Fibroblast of pulmonary artery (primary cell): ENCODE results near the gene ECE1.
A peak's percentile ranks its signal among the peaks of the same experiment; 100 is the strongest.
"Not testable (repeated sequence)": the region's sequence is repeated elsewhere in the genome, so short reads cannot be mapped to it uniquely, and the experiment has no call there.

Source experiments
- DNase-seq: peaks from one replicate; pipeline ENCODE4 v3.0.0-alpha.2; 2010; ENCODE audit warnings: low read depth
- H3K4me3 ChIP-seq: replicated peaks from 2 replicates; pipeline ENCODE4 v1.5.1; 2011; ENCODE audit warnings: low read depth, mild to moderate bottlenecking, control low read depth, low read length, moderate library complexity
- TF ChIP-seq, protein P1 (sequence below): IDR thresholded peaks from 2 replicates; pipeline ENCODE4 v1.5.1; 2011; ENCODE audit warnings: mild to moderate bottlenecking, control low read depth, low read length, inconsistent platforms; ENCODE audit errors: missing control alignments

Gene ECE1

DNA sequence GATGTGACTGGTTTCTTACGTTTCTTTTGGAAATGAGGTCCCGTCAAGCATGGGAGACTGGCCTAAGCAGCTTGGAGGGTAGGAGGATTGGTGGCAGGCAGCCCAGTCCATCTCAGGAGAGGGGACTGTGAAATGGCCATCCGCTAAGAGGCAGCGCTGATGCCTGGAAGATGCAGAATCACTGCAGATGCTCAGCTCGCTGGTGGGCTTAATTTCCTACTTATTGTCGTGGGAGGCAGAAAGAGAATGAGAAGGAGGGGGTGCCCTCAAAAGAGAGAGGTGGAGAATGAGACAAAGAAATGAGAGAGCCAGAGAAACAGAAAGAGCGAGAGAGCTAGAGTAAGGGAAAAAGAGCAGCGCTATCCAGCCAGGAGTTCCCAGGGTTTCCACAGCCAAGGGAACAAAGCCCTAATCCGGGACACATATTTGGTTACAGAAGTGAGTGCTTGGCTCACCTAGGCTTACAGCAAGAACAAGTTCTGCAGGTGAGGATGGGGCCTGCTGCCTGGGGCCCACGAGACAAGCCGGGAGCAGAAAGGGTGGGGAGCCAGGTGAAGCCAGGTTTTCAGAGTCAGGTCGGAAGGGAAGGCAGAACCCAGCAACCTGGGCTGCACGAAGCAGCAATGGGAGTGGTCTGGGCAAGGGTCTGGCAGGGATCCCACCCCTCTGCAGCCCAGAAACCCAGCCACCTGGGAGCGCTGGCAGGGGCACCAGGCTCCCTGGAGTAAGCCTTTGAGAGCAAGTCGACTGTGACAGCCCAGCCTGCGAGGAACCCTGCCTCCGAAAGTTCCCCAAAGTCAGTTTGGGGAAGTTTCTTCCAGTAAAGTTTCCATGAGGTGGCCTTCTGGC is 5.8 kb downstream of the ECE1 start:
- H3K4me3 ChIP-seq: no peak overlapping the region
- TF ChIP-seq, protein P1, sequence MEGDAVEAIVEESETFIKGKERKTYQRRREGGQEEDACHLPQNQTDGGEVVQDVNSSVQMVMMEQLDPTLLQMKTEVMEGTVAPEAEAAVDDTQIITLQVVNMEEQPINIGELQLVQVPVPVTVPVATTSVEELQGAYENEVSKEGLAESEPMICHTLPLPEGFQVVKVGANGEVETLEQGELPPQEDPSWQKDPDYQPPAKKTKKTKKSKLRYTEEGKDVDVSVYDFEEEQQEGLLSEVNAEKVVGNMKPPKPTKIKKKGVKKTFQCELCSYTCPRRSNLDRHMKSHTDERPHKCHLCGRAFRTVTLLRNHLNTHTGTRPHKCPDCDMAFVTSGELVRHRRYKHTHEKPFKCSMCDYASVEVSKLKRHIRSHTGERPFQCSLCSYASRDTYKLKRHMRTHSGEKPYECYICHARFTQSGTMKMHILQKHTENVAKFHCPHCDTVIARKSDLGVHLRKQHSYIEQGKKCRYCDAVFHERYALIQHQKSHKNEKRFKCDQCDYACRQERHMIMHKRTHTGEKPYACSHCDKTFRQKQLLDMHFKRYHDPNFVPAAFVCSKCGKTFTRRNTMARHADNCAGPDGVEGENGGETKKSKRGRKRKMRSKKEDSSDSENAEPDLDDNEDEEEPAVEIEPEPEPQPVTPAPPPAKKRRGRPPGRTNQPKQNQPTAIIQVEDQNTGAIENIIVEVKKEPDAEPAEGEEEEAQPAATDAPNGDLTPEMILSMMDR: no peak
- DNase-seq: no peak

DNA sequence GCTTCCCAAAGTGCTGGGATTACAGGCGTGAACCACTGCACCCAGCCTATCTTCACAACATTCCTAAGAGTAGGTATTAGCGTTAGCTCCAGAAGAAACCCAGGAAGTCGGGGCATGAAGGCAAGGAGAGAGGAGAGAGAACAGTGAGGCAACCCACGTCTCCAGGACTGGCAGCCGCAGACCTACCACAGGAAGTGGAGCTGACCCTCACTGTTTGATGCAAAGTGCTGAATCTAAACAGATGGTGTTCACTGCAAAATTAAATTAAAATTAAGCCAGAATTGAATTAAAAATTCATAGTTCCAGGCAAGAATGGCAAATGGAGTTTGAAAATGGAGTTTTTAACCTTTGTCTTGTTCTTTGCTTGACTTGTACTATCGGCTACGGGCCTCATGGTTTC is 6.7 kb downstream of the ECE1 start:
- no peak overlapping the region for H3K4me3 ChIP-seq
- no peak for DNase-seq
- TF ChIP-seq, protein P1: no peak

DNA sequence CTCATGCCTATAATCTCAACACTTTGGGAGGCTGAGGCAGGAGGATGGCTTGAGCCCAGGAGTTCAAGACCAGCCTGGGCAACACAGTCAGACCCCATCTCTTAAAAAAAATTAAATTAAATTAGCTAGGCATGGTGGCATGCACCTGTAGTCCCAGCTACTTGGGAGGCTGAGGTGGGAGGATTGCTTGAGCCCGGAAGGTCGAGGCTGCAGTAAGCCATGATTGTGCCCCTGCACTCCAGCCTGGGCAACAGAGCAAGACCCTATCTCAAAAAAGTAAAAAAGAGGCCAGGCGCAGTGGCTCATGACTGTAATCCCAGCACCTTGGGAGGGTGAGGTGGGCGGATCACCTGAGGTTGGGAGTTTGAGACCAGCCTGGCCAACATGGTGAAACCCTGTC is 8.2 kb downstream of the ECE1 start:
- not testable (repeated sequence) for DNase-seq, H3K4me3 ChIP-seq

DNA sequence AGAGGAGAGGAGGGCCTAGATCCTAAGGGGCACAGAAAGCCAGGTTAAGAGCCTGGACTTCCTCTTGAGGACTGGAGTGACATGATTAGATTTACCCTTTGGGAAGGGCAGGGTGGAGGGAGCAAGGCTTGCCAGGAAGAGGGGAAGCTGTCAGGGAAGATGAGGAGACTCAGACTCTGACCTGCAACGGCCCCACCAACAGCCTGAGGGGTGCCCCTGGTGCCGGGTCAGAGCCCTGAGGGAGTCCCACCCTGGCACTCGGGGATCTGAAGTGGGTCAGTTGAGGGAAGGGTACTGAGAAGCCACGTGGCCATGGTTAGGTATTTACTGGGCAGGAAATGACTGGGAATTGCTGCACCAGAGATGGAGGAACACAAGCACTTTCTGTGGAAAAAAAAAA is 9.8 kb downstream of the ECE1 start:
- DNase-seq: no peak
- TF ChIP-seq, protein P1: no peak
- no peak overlapping the region for H3K4me3 ChIP-seq

DNA sequence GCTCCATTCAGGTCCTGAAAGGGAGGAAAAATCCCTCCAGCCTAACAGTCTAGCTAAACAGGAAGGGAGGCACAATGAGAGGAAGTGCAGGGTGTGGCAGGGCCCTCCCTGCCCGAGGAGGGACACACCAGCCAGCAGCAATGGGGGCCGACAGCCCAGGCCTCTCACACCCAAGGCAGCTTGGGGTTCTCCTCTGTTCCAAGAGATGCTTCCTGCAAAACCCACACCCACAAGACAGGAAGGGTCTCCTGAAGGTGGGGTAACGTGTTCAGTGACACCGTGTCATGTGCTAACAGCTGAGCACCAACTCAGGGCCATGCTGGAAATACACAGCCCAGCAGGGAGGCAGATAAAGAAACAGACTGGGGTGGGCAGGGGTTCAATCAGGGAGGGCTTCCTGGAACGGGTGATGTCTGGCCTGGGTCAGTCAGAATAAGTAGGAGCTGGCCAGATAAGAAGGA is 10.2 kb downstream of the ECE1 start:
- peak; percentile 81 for DNase-seq
- TF ChIP-seq, protein P1: no peak
- no peak overlapping the region for H3K4me3 ChIP-seq

DNA sequence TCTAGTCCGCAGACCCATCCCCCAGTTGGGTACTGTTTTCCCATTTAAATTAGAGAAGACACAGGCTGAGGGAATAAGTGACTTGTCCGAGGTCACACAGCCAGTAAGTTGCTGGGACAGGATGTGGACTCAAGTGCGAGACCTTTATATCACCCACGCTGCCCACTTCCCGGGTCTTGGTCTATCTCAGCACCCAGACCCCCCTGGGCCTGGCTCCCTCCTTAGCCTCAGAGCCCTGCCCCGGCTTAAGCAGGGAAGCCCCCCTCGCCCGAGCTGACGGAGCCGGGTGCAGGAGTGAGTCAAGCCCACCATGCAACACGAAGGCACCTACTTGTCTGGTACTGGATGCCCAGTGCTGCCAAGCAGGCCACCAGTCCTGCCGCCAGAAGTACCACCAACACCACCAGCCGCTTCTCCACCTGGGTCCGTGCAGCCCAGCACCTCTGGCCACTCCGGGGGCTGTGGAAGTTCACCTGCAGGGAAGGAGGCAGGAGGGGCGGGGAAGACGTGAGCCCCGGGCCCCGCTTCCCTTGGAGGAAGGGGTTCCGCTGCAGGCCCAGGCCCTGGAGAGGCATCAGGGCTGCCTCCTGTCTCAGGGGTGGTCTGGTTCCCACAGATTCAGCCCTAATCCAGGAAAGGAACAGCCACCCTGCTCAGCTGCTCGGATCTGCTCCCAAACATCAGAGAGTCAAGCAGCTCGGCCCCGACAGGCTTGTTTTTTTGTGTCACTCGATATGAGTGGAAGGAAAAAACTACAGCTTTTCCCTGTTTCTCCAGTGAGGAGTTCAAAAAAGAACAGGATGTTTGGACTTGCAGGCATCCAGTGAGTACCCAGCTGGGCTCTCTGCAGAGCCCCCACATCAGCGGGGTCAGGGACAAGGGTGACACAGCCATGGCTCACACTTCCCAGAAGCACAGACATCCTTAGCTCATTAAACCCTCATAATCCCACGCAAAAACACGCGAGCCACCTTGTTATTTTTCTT is 11.1 kb downstream of the ECE1 start:
- DNase-seq: no peak
- TF ChIP-seq, protein P1: no peak
- H3K4me3 ChIP-seq: no peak overlapping the region

DNA sequence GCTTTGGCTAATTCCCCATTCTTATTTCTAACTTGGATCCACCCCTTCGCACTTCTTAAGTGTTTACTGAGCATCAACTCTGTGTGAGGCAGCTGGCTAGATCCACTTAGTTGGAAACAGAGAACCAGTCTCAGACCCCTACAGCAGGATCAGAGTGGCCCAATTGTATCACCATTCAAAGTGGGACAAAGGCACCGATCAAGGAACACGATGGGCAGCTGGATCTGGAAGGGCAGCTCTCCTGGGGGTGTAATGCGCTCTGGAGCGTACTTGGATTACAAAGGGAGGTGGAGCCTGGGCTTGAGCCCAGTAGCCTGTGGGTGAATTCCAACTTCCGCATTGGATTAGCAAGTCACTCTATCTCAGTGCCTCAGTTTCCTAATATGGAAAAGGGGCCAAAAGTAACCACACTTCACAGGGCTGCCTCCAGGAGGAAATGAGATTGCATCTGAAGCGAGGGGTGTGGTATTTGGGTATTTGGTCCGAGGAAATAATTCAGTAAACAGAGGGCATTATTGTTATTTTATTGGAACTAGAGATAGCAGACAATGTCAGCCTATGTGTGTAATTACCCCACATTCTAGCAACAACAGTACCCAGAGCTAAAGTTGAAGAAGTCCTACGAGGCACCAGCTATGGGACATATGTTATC is 11.9 kb downstream of the ECE1 start:
- no peak overlapping the region for H3K4me3 ChIP-seq

More for the DNA sequence above, 11.9 kb downstream of the ECE1 start:
- TF ChIP-seq, protein P1: no peak
- peak; percentile 74 for DNase-seq
